HG03460 (cell line): ENCODE measurements around the gene RBFOX2.
"Not testable (repeated sequence)": the region's sequence is repeated elsewhere in the genome, so short reads cannot be mapped to it uniquely, and the experiment has no call there.

Experiments used
- ATAC-seq: cut with Tn5 transposase; IDR thresholded peaks from one replicate; pipeline ENCODE4 v1.9.1; 2021; ENCODE audit not compliant: unreplicated experiment

The RBFOX2 gene

GRCh38 chr22:36010090-36010489 is 18.5 kb downstream of the RBFOX2 start:
- ATAC-seq, result no peak

GRCh38 chr22:36009085-36009484 is 19.5 kb downstream of the RBFOX2 start:
- ATAC-seq, result no peak

GRCh38 chr22:36008565-36008964 is 20.1 kb downstream of the RBFOX2 start:
- no peak for ATAC-seq

- ATAC-seq, result no peak
Observed at GRCh38 chr22:36008131-36008530, 20.5 kb downstream of the RBFOX2 start.

GRCh38 chr22:36003972-36004674 is 24.5 kb downstream of the RBFOX2 start:
- ATAC-seq, result no peak

- no peak for ATAC-seq
Observed at GRCh38 chr22:36002718-36003260, 25.8 kb downstream of the RBFOX2 start.

GRCh38 chr22:36002084-36002483 is 26.5 kb downstream of the RBFOX2 start:
- no peak for ATAC-seq

- ATAC-seq, result no peak
Observed at GRCh38 chr22:35998748-35999147, 29.9 kb downstream of the RBFOX2 start.

- no peak for ATAC-seq
Observed at GRCh38 chr22:35997438-35997837, 31.2 kb downstream of the RBFOX2 start.

GRCh38 chr22:35996596-35996995 is 32.0 kb downstream of the RBFOX2 start:
- no peak for ATAC-seq

GRCh38 chr22:35995772-35996171 is 32.9 kb downstream of the RBFOX2 start:
- no peak for ATAC-seq

- ATAC-seq, result no peak
Observed at GRCh38 chr22:35995348-35995747, 33.3 kb downstream of the RBFOX2 start.

- not testable (repeated sequence) for ATAC-seq
Observed at GRCh38 chr22:35993727-35994126, 34.9 kb downstream of the RBFOX2 start.

- no peak for ATAC-seq
Observed at GRCh38 chr22:35993048-35993714, 35.4 kb downstream of the RBFOX2 start.

- no peak for ATAC-seq
Observed at GRCh38 chr22:35991168-35991567, 37.5 kb downstream of the RBFOX2 start.

- no peak for ATAC-seq
Observed at GRCh38 chr22:35988030-35988429, 40.6 kb downstream of the RBFOX2 start.

GRCh38 chr22:35987487-35987886 is 41.1 kb downstream of the RBFOX2 start:
- no peak for ATAC-seq

- no peak for ATAC-seq
Observed at GRCh38 chr22:35986088-35986487, 42.5 kb downstream of the RBFOX2 start.

GRCh38 chr22:35985371-35985770 is 43.3 kb downstream of the RBFOX2 start:
- ATAC-seq, result no peak

GRCh38 chr22:35984183-35985175 is 44.1 kb downstream of the RBFOX2 start:
- ATAC-seq, result no peak

GRCh38 chr22:35981900-35982299 is 46.7 kb downstream of the RBFOX2 start:
- no peak for ATAC-seq
